ENCODE data around the gene ABTB1. TPM values are rescaled to one million over a fixed set of nuclear protein-coding genes. Genes with fewer than 3 reads are reported as not detected.
A peak's percentile ranks its signal among the peaks of the same experiment; 100 is the strongest.

The ABTB1 gene
- total RNA-seq (100 to 1,000 TPM in 1 of 5 donors, 10 to 100 TPM in 4; 22.0 to 113 (median 56.6) TPM), polyA plus RNA-seq (10 to 100 TPM; 25.7 to 36.3 (median 34.4) TPM)
- long read RNA-seq, donor 1, partial matches to known transcripts, result 0 of 1 reads
- long read RNA-seq, donor 1, other reads (novel, unspliced or antisense), result 0 of 1 reads
- long read RNA-seq, donor 2, partial matches to known transcripts, result 0 of 3 reads
- long read RNA-seq, donor 2, other reads (novel, unspliced or antisense), result 0 of 3 reads
- long read RNA-seq, donor 3, partial matches to known transcripts, result 0 of 1 reads
- long read RNA-seq, donor 3, other reads (novel, unspliced or antisense), result 0 of 1 reads
- long read RNA-seq, donor 4, partial matches to known transcripts, result 0 of 1 reads
- long read RNA-seq, donor 4, other reads (novel, unspliced or antisense), result 0 of 1 reads
- long read RNA-seq, donor 5, partial matches to known transcripts, result 0 of 3 reads
- long read RNA-seq, donor 5, other reads (novel, unspliced or antisense), result 0 of 3 reads
- long read RNA-seq, donor 6, result 0 reads
- long read RNA-seq, donor 7, partial matches to known transcripts, result 0 of 3 reads
- long read RNA-seq, donor 7, other reads (novel, unspliced or antisense), result 0 of 3 reads
- long read RNA-seq, donor 8, partial matches to known transcripts, result 0 of 1 reads
- long read RNA-seq, donor 8, other reads (novel, unspliced or antisense), result 0 of 1 reads
- long read RNA-seq, donor 9, partial matches to known transcripts, result 0 of 1 reads
- long read RNA-seq, donor 9, other reads (novel, unspliced or antisense), result 0 of 1 reads
- long read RNA-seq, donor 10, partial matches to known transcripts, result 0 of 1 reads
- long read RNA-seq, donor 10, other reads (novel, unspliced or antisense), result 0 of 1 reads

- WGBS, 5 donors, result 0 to 1% (median 0%) methylated on average over 16 to 102 of the region's 102 CpGs
- no peaks in the 10 kb centered on the region for H3K9me3 ChIP-seq
- peaks cover 9 to 23% (median 19%) of the 10 kb centered on the region in 4 donors for H3K36me3 ChIP-seq
- peak within 1 kb of the TSS; percentile 98 to 100 (median 98) for H3K4me3 ChIP-seq
- intact Hi-C loops (cut with DNase I; ENCODE audit: low total_unique reads), result no loop called here
- peak within 1 kb of the TSS; percentile 87 to 98 (median 96) for H3K27ac ChIP-seq
- TF ChIP-seq POLR2AphosphoS5 (IDR thresholded peaks at IDR 0.05), result peak in 2 of 3 donors; percentile 87 to 91
- no peak for TF ChIP-seq POLR2A (IDR thresholded peaks at IDR 0.05)
- TF ChIP-seq CTCF (IDR thresholded peaks at IDR 0.05), result no peak
- peaks cover 28 to 39% (median 31%) of the 10 kb centered on the region in 4 donors for H3K4me1 ChIP-seq
- H3K27me3 ChIP-seq, result no peaks in the 10 kb centered on the region
- peak; percentile 90 to 95 for DNase-seq
Observed at GRCh38 chr3:127672429-127673190, at the start of gene ABTB1. TSS of gene ABTB1 (plus strand) at chr3:127672952. CDS start at chr3:127673026, 74 bp downstream.

- no peak for DNase-seq
- peaks cover 13 to 32% (median 29%) of the 10 kb centered on the region in 4 donors for H3K36me3 ChIP-seq
- 75 to 91% (median 87%) methylated on average over 5 of the region's 5 CpGs for WGBS, 5 donors
- no peaks in the 10 kb centered on the region for H3K9me3 ChIP-seq
- H3K4me3 ChIP-seq, result no peak overlapping the region
- H3K4me1 ChIP-seq, result peaks cover 0 to 6% (median 0%) of the 10 kb centered on the region in 4 donors
- intact Hi-C loops (cut with DNase I; ENCODE audit: low total_unique reads), result no loop called here
- peaks cover 0 to 4% (median 0%) of the 10 kb centered on the region in 3 donors for H3K27me3 ChIP-seq
- H3K27ac ChIP-seq, result no peak overlapping the region
- TF ChIP-seq EP300 (IDR thresholded peaks at IDR 0.05), result no peak
- TF ChIP-seq CTCF (IDR thresholded peaks at IDR 0.05), result no peak
- TF ChIP-seq POLR2A (IDR thresholded peaks at IDR 0.05), result no peak
- no peak for TF ChIP-seq POLR2AphosphoS5 (IDR thresholded peaks at IDR 0.05)
Observed at GRCh38 chr3:127624063-127624462, 48.7 kb upstream of the ABTB1 start.

GRCh38 chr3:127625821-127626220 lies 46.9 kb upstream of the ABTB1 start:
- Histone ChIP-seq H3K27me3 (peaks cover 0 to 20% (median 0%) of the 10 kb centered on the region in 3 donors), H3K9me3 (no peaks in the 10 kb centered on the region), H3K27ac (no peak overlapping the region), H3K4me1 (peaks cover 13 to 21% (median 15%) of the 10 kb centered on the region in 4 donors), H3K36me3 (peaks cover 11 to 18% (median 16%) of the 10 kb centered on the region in 4 donors), H3K4me3 (no peak overlapping the region)
- 42 to 53% (median 49%) methylated on average over 2 of the region's 2 CpGs for WGBS, 5 donors
- TF ChIP-seq EP300 (IDR thresholded peaks at IDR 0.05) (no peak), CTCF (IDR thresholded peaks at IDR 0.05) (no peak), POLR2AphosphoS5 (IDR thresholded peaks at IDR 0.05) (no peak), POLR2A (IDR thresholded peaks at IDR 0.05) (no peak)
- no peak for DNase-seq
- intact Hi-C loops (cut with DNase I; ENCODE audit: low total_unique reads), result no loop called here

- Histone ChIP-seq H3K4me1 (peaks cover 13 to 22% (median 15%) of the 10 kb centered on the region in 4 donors), H3K27ac (no peak overlapping the region), H3K27me3 (peaks cover 0 to 20% (median 0%) of the 10 kb centered on the region in 3 donors), H3K4me3 (peak overlapping the region in 1 of 4 donors; percentile 75), H3K36me3 (no peaks in the 10 kb centered on the region), H3K9me3 (no peaks in the 10 kb centered on the region)
- intact Hi-C loops (cut with DNase I; ENCODE audit: low total_unique reads), result no loop called here
- 70 to 76% (median 74%) methylated on average over 4 of the region's 4 CpGs for WGBS, 5 donors
- no peak for TF ChIP-seq POLR2AphosphoS5 (IDR thresholded peaks at IDR 0.05)
- no peak for TF ChIP-seq EP300 (IDR thresholded peaks at IDR 0.05)
- no peak for TF ChIP-seq CTCF (IDR thresholded peaks at IDR 0.05)
- TF ChIP-seq POLR2A (IDR thresholded peaks at IDR 0.05), result no peak
- no peak for DNase-seq
Observed at GRCh38 chr3:127628426-127628787, 44.3 kb upstream of the ABTB1 start.

All from stomach (tissue), 19 donors.